ENCODE data around the gene SVEP1.
"Not testable (repeated sequence)": the region's sequence is repeated elsewhere in the genome, so short reads cannot be mapped to it uniquely, and the experiment has no call there.

Gene SVEP1

GRCh38 chr9:110620726-110621125 lies 41.2 kb upstream of the SVEP1 start:
- H2AK5ac ChIP-seq (ENCODE audit: low read depth, low read length) = no peak overlapping the region
- H3K18ac ChIP-seq (ENCODE audit: low read length) = no peak overlapping the region
- peaks cover 0 to 8% of the 10 kb centered on the region in 2 donors for H3K4me1 ChIP-seq (ENCODE audit: control insufficient read depth in 2 of 2, insufficient read depth in 1 of 2, low read depth in 1 of 2, low read length in 2 of 2)
- no peak overlapping the region for H2BK120ac ChIP-seq (ENCODE audit: low read depth, low read length)
- no CpG with 5 or more reads among the region's 3 CpGs for WGBS, 2 donors (ENCODE audit: extremely low coverage in 2 of 2, insufficient read length in 2 of 2, insufficient replicate concordance in 1 of 2)
- H3K27ac ChIP-seq (replicated peaks; ENCODE audit: low read length) = no peak overlapping the region
- no peak overlapping the region for H3K14ac ChIP-seq (ENCODE audit: low read length)
- H3K36me3 ChIP-seq (replicated peaks in 1 of 2; ENCODE audit: control insufficient read depth in 2 of 2, insufficient read depth in 2 of 2, low read length in 2 of 2) = no peaks in the 10 kb centered on the region
- no peak overlapping the region for H3K4me2 ChIP-seq (ENCODE audit: insufficient read depth, low read length, poor library complexity, severe bottlenecking)
- no peaks in the 10 kb centered on the region for H3K9me3 ChIP-seq (replicated peaks in 1 of 2; ENCODE audit: control insufficient read depth in 2 of 2, insufficient read depth in 1 of 2, low read depth in 1 of 2, low read length in 2 of 2)
- no peak for DNase-seq (ENCODE audit: low spot score)
- no peaks in the 10 kb centered on the region for H3K79me1 ChIP-seq (ENCODE audit: low read depth, low read length)
- no peak overlapping the region for H4K8ac ChIP-seq (ENCODE audit: low read depth, low read length)
- no peak overlapping the region for H3K23ac ChIP-seq (ENCODE audit: low read depth, low read length, poor library complexity)
- H3K27me3 ChIP-seq (ENCODE audit: control insufficient read depth in 3 of 3, insufficient read depth in 3 of 3, low read depth in 1 of 3, low read length in 3 of 3) = no peaks in the 10 kb centered on the region
- no peak overlapping the region for H2BK15ac ChIP-seq (ENCODE audit: low read length)
- H2BK5ac ChIP-seq (ENCODE audit: low read length) = no peak overlapping the region
- H2BK12ac ChIP-seq (ENCODE audit: low read length) = no peak overlapping the region
- H3K9ac ChIP-seq (ENCODE audit: low read depth, low read length, poor library complexity) = no peak overlapping the region
- H4K91ac ChIP-seq (ENCODE audit: low read depth, low read length, poor library complexity) = no peak overlapping the region
- H2AFZ ChIP-seq (ENCODE audit: low read length) = no peak overlapping the region
- no peak overlapping the region for H3K4me3 ChIP-seq (ENCODE audit: low read length in 2 of 2)
- H3K4ac ChIP-seq (ENCODE audit: low read length) = no peak overlapping the region

DNA sequence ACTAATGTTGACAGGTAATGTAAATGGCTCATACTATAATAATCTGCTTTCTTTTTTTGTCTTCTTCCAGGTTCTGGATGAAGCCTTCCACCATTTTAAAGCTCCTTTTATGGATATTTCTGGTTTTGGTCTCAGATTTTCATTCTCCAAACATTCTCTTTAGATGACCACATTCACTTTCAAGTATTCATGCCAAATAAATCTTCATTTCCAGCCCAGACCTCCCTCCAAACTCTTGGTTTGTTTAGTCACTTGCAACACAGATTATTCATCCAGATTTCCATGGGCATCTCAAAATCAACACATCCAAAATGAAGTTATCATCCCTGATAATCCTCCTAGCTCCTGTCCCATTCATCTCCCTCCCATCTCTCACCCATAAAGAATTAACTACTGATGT lies 40.3 kb upstream of the SVEP1 start:
- no peak overlapping the region for H3K4me3 ChIP-seq (ENCODE audit: low read length in 2 of 2)
- H3K4ac ChIP-seq (ENCODE audit: low read length) = no peak overlapping the region
- H3K9ac ChIP-seq (ENCODE audit: low read depth, low read length, poor library complexity) = no peak overlapping the region
- H3K4me1 ChIP-seq (ENCODE audit: control insufficient read depth in 2 of 2, insufficient read depth in 1 of 2, low read depth in 1 of 2, low read length in 2 of 2) = peaks cover 0 to 8% of the 10 kb centered on the region in 2 donors
- H3K23ac ChIP-seq (ENCODE audit: low read depth, low read length, poor library complexity) = no peak overlapping the region
- H3K9me3 ChIP-seq (replicated peaks in 1 of 2; ENCODE audit: control insufficient read depth in 2 of 2, insufficient read depth in 1 of 2, low read depth in 1 of 2, low read length in 2 of 2) = no peaks in the 10 kb centered on the region
- H4K91ac ChIP-seq (ENCODE audit: low read depth, low read length, poor library complexity) = no peak overlapping the region
- H3K18ac ChIP-seq (ENCODE audit: low read length) = no peak overlapping the region
- no peak overlapping the region for H3K27ac ChIP-seq (replicated peaks; ENCODE audit: low read length)
- no peak overlapping the region for H3K14ac ChIP-seq (ENCODE audit: low read length)
- no peak for DNase-seq (ENCODE audit: low spot score)
- no peak overlapping the region for H3K4me2 ChIP-seq (ENCODE audit: insufficient read depth, low read length, poor library complexity, severe bottlenecking)
- no peak overlapping the region for H2AFZ ChIP-seq (ENCODE audit: low read length)
- H2BK12ac ChIP-seq (ENCODE audit: low read length) = no peak overlapping the region
- H2BK15ac ChIP-seq (ENCODE audit: low read length) = no peak overlapping the region
- no peaks in the 10 kb centered on the region for H3K27me3 ChIP-seq (ENCODE audit: control insufficient read depth in 3 of 3, insufficient read depth in 3 of 3, low read depth in 1 of 3, low read length in 3 of 3)
- H4K8ac ChIP-seq (ENCODE audit: low read depth, low read length) = no peak overlapping the region
- H2AK5ac ChIP-seq (ENCODE audit: low read depth, low read length) = no peak overlapping the region
- H2BK120ac ChIP-seq (ENCODE audit: low read depth, low read length) = no peak overlapping the region
- no peaks in the 10 kb centered on the region for H3K36me3 ChIP-seq (replicated peaks in 1 of 2; ENCODE audit: control insufficient read depth in 2 of 2, insufficient read depth in 2 of 2, low read length in 2 of 2)
- no peaks in the 10 kb centered on the region for H3K79me1 ChIP-seq (ENCODE audit: low read depth, low read length)
- no peak overlapping the region for H2BK5ac ChIP-seq (ENCODE audit: low read length)

DNA sequence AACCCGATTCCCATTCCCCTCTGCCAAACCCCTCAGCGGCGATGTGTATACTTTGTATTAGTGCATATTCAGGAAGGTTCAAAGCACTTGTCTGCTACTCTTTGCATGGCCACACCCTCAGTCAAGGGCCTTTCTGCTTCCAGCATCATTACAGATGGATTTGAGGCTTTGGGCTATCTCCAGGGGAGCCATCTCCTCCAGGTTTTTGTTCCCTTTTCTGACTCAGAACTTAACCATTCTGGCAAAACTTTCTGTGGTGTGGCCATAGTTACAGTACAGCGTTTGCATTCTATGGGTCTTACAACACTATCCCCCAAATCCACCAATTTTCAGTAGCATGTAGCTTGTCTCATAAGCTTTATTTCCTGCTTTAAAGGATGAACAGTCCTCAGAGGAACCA lies 36.0 kb upstream of the SVEP1 start:
- Histone ChIP-seq H3K27ac (replicated peaks; ENCODE audit: low read length) (no peak overlapping the region), H3K9ac (ENCODE audit: low read depth, low read length, poor library complexity) (no peak overlapping the region), H3K36me3 (replicated peaks in 1 of 2; ENCODE audit: control insufficient read depth in 2 of 2, insufficient read depth in 2 of 2, low read length in 2 of 2) (no peaks in the 10 kb centered on the region), H2BK120ac (ENCODE audit: low read depth, low read length) (no peak overlapping the region), H3K4me3 (ENCODE audit: low read length in 2 of 2) (no peak overlapping the region), H4K91ac (ENCODE audit: low read depth, low read length, poor library complexity) (no peak overlapping the region), H3K4me1 (ENCODE audit: control insufficient read depth in 2 of 2, insufficient read depth in 1 of 2, low read depth in 1 of 2, low read length in 2 of 2) (peaks cover 0 to 8% of the 10 kb centered on the region in 2 donors), H4K8ac (ENCODE audit: low read depth, low read length) (no peak overlapping the region), H3K23ac (ENCODE audit: low read depth, low read length, poor library complexity) (no peak overlapping the region), H2BK12ac (ENCODE audit: low read length) (no peak overlapping the region), H2BK15ac (ENCODE audit: low read length) (no peak overlapping the region), H3K9me3 (replicated peaks in 1 of 2; ENCODE audit: control insufficient read depth in 2 of 2, insufficient read depth in 1 of 2, low read depth in 1 of 2, low read length in 2 of 2) (no peaks in the 10 kb centered on the region), H2AK5ac (ENCODE audit: low read depth, low read length) (no peak overlapping the region), H3K14ac (ENCODE audit: low read length) (no peak overlapping the region), H2BK5ac (ENCODE audit: low read length) (no peak overlapping the region), H3K18ac (ENCODE audit: low read length) (no peak overlapping the region), H3K79me1 (ENCODE audit: low read depth, low read length) (no peaks in the 10 kb centered on the region), H3K4ac (ENCODE audit: low read length) (no peak overlapping the region), H2AFZ (ENCODE audit: low read length) (no peak overlapping the region), H3K27me3 (ENCODE audit: control insufficient read depth in 3 of 3, insufficient read depth in 3 of 3, low read depth in 1 of 3, low read length in 3 of 3) (no peaks in the 10 kb centered on the region), H3K4me2 (ENCODE audit: insufficient read depth, low read length, poor library complexity, severe bottlenecking) (no peak overlapping the region)
- DNase-seq (ENCODE audit: low spot score) = no peak
- WGBS, 2 donors (ENCODE audit: extremely low coverage in 2 of 2, insufficient read length in 2 of 2, insufficient replicate concordance in 1 of 2) = no CpG with 5 or more reads among the region's 4 CpGs

- not testable (repeated sequence) for H3K27me3 ChIP-seq (ENCODE audit: control insufficient read depth in 3 of 3, insufficient read depth in 3 of 3, low read depth in 1 of 3, low read length in 3 of 3); H3K4ac ChIP-seq (ENCODE audit: low read length); H2AK5ac ChIP-seq (ENCODE audit: low read depth, low read length); H2BK12ac ChIP-seq (ENCODE audit: low read length); H3K4me1 ChIP-seq (ENCODE audit: control insufficient read depth in 2 of 2, insufficient read depth in 1 of 2, low read depth in 1 of 2, low read length in 2 of 2); H3K14ac ChIP-seq (ENCODE audit: low read length); H3K23ac ChIP-seq (ENCODE audit: low read depth, low read length, poor library complexity); H3K9ac ChIP-seq (ENCODE audit: low read depth, low read length, poor library complexity); H3K36me3 ChIP-seq (replicated peaks in 1 of 2; ENCODE audit: control insufficient read depth in 2 of 2, insufficient read depth in 2 of 2, low read length in 2 of 2); H4K8ac ChIP-seq (ENCODE audit: low read depth, low read length); H3K18ac ChIP-seq (ENCODE audit: low read length); H2BK120ac ChIP-seq (ENCODE audit: low read depth, low read length); H3K27ac ChIP-seq (replicated peaks; ENCODE audit: low read length); H2BK15ac ChIP-seq (ENCODE audit: low read length); H4K91ac ChIP-seq (ENCODE audit: low read depth, low read length, poor library complexity); DNase-seq (ENCODE audit: low spot score); H3K4me3 ChIP-seq (ENCODE audit: low read length in 2 of 2); H3K4me2 ChIP-seq (ENCODE audit: insufficient read depth, low read length, poor library complexity, severe bottlenecking); H2BK5ac ChIP-seq (ENCODE audit: low read length); H3K79me1 ChIP-seq (ENCODE audit: low read depth, low read length); H3K9me3 ChIP-seq (replicated peaks in 1 of 2; ENCODE audit: control insufficient read depth in 2 of 2, insufficient read depth in 1 of 2, low read depth in 1 of 2, low read length in 2 of 2); H2AFZ ChIP-seq (ENCODE audit: low read length)
- 100% methylated on average over 1 of the region's 8 CpGs; no CpG with 5 or more reads in 1 of the 2 donors for WGBS, 2 donors (ENCODE audit: extremely low coverage in 2 of 2, insufficient read length in 2 of 2, insufficient replicate concordance in 1 of 2)
These were observed 35.0 kb upstream of the SVEP1 start for GRCh38 chr9:110614576-110614975.
